DMS79 treated with DMSO at 0.1 percent for 48 hours (cell line): Measurements from ENCODE around the gene SDHAF1.
"Not testable (repeated sequence)": the region's sequence is repeated elsewhere in the genome, so short reads cannot be mapped to it uniquely, and the experiment has no call there.

Experiments used
- DNase-seq: peaks from one replicate; lab custom pipeline; 2025; lab: John Stamatoyannopoulos, UW

SDHAF1 gene

GRCh38 chr19:36014012-36014924 is 19.3 kb downstream of the SDHAF1 start, which contains the start of gene ALKBH6:
Gene ALKBH6, minus strand, starts transcription at chr19:36014213. Its CDS starts 816 bp downstream, at chr19:36013397.
- DNase-seq, result peak; percentile 98

GRCh38 chr19:36019061-36019670 is 24.2 kb downstream of the SDHAF1 start:
- no peak for DNase-seq

GRCh38 chr19:36023432-36023831 is 28.4 kb downstream of the SDHAF1 start:
- no peak for DNase-seq

GRCh38 chr19:36025541-36025940 is 30.6 kb downstream of the SDHAF1 start:
- DNase-seq, result no peak

DNA sequence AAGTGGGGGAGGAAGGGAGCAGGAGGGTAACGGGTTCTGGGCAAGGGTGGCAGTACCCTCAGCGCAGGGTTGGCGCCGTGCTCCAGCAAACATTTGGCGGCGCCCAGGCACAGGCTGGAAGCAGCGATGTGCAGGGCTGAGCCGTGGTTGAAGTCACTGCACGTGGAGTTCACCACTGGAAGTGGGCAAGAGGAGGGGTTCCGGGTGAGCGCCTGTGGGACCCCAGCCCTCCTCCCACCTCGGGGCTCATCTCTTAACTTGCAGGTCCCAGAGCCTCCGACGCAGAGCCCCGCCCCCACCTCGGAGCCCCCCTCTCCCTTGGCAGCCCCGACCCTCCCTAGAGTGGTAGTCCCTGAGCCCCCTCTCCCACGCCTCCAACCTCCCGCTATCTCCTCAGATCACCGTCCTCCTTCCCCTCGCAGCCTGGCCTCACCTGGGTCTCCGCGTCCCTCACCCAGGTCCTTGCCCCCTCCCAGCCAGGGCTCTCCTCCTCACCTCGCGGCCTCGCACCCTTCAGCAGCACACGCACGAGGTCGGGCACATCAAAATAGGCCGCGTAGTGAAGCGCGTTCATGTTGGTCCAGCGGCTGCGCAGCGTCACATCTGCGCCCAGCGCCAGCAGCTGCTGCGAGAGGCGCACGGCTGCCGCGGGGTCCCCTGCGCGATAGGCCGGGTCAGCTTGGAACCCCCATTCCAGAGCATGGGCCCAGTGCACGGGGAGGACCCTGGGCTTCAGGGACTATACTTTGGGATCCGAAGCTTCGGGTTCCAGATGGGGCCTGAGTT is 31.3 kb downstream of the SDHAF1 start:
- no peak for DNase-seq

DNA sequence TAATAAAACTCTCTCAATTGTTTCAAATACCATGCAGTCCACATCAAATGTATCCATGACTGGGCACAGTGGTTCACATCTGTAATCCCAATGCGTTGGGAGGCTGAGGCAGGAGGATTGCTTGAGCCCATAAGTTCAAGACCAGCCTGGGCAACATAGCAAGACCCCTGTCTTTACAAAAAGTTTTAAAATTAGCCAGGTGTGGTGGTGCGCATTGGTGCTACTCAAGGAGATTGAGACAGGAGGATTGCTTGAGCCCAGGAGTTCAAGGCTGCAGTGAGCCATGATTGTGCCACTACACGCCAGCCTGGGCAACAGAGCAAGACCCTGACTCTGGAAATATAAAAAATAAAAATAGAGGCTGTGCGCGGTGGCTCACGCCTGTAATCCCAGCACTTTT is 32.7 kb downstream of the SDHAF1 start:
- no peak for DNase-seq

GRCh38 chr19:36028313-36029041 is 33.5 kb downstream of the SDHAF1 start:
- no peak for DNase-seq

DNA sequence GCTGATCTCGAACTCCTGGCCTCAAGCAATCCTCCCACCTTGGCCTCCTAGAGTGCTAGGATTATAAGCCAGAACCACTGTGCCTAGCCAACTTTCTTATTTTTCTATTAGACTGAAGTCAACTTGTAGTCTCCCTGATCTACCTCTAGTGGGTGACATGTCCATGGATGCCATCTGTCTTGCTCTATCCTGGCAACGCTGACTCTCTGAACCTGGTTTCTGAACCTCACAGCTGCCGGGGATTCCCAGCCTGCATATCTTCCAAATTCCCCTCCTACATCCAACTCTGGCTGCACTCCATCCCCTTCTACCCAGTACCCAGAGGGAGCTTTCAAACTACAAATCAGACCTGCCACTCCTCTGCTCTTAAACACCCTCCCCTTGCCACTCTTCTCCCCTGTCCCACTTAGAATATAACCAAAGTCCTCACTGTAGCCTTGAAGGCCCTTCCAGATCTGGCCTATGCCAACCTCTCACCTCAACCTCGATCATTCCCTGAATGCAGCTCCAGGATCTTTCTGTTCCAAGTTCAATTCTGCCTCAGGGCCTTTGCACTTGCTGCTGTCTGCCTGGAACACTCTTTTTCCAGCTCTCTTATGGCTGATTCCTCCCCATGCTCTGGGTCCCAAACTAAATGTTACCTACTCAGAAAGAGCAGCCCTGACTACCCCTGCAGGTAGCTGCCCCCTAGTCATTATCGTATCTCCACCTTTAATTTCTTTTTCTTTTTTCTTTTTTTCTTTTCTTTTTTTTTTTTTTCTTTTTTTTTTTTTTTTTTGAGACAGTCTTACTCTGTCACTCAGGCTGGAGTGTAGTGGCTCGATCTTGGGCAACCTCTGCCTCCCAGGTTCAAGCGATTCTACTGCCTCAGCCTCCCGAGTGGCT is 35.5 kb downstream of the SDHAF1 start:
- DNase-seq, result no peak

GRCh38 chr19:36031308-36031707 is 36.3 kb downstream of the SDHAF1 start:
- DNase-seq, result no peak

- DNase-seq, result peak; percentile 63
These were observed 37.5 kb downstream of the SDHAF1 start, which contains the start of gene CLIP3 for GRCh38 chr19:36032251-36033104. Gene CLIP3, minus strand, starts transcription at chr19:36032873. Its CDS starts 516 bp downstream, at chr19:36032357.

DNA sequence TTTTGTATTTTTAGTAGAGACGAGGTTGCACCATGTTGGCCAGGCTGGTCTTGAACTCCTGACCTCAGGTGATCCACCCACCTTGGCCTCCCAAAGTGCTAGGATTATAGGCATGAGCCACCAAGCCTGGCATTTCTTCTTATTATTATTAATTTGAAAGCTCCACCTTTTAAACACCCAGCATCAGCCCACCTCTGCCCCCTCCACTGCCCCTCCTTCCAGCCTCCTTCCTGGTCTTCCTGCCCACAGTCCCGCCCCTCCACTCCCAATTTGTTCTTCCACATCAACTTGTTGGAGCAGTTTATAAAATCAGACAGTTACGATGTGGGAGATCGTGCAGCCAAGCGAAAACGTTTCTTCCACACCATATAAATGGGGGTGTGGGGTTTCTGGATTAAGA is 45.5 kb downstream of the SDHAF1 start:
- no peak for DNase-seq

DNA sequence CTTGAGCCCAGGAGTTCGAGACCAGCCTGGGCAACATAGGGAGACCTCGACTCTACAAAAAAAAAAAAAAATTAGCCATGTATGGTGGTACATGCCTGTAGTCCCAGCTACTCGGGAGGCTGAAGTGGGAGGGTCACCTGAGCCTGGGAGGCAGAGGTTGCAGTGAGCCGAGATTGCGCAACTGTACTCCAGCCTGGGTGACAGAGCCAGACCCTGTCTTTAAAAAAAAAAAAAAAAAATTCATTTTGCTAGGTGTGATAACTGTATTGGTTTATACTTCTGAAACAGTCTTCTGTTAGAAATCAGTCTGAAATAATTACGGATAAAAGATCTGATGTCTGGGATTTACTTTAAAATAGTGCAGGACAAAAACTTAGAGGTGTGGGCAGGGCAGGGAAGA is 46.1 kb downstream of the SDHAF1 start:
- not testable (repeated sequence) for DNase-seq

DNA sequence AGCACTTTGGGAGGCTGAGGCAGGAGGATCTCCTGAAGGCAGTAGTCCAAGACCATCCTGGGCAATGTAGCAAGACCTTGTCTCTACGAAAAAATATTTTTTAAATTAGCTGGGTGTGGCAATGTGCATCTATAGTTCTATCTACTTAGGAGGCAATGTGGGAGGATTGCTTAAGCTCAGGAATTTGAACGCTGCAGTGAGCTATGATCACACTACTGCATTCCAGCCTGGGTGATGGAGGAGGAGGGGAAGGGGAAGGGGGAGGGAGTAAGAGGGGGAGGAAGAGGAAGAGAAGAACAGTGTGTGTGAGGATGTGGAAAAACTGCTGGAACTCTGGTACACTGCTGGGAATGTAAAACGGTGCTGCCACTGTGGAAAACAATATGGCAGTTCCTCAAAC is 46.8 kb downstream of the SDHAF1 start:
- DNase-seq, result no peak

DNA sequence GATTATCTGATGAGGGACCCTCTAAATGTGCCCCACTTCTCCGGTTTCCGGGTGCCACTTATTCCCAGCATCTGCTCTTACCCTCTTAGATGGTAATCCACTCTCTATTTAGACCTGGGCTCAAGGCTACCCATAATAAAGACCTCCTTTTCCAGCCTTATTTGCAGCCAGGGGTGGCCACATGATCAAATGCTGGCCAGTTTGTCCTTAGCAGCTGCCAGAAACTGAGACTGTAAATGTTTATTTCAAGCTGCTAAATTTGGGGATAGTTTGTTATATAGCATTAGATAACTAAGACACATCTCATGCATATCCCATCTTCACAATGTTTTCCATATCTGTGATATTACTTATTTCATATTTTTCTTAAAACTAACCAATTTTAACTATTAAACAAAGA is 49.0 kb downstream of the SDHAF1 start:
- no peak for DNase-seq
